ENCODE measurements around the gene SCP2.
A peak's percentile ranks its signal among the peaks of the same experiment; 100 is the strongest.

SCP2 gene

GRCh38 chr1:52900402-52900801 is 26.7 kb upstream of the SCP2 start:
- in situ Hi-C loops (cut with MboI; ENCODE audit: low sequenced_read_pairs, unreplicated experiment) = loop anchor here (25.0 kb wide), 1 partner anchor 287 kb away; the partner anchor contains the start of gene CPT2
- TF ChIP-seq CTCF (IDR thresholded peaks at IDR 0.05; ENCODE audit: borderline replicate concordance, control extremely low read depth, extremely low read depth, insufficient read depth, missing control alignments) = no peak

GRCh38 chr1:52901384-52901783 is 25.7 kb upstream of the SCP2 start:
- DNase-seq (ENCODE audit: low spot score) = no peak
- in situ Hi-C loops (cut with MboI; ENCODE audit: low sequenced_read_pairs, unreplicated experiment) = loop anchor here (25.0 kb wide), 1 partner anchor 286 kb away; the partner anchor contains the start of gene CPT2
- no peak for TF ChIP-seq CTCF (IDR thresholded peaks at IDR 0.05; ENCODE audit: borderline replicate concordance, control extremely low read depth, extremely low read depth, insufficient read depth, missing control alignments)

More at GRCh38 chr1:52900402-52900801, 26.7 kb upstream of the SCP2 start:
- DNase-seq (ENCODE audit: low spot score) = no peak

- in situ Hi-C loops (cut with MboI; ENCODE audit: low sequenced_read_pairs, unreplicated experiment) = loop anchor here (25.0 kb wide), 1 partner anchor 283 kb away; the partner anchor contains the start of gene CPT2
- no peak for TF ChIP-seq CTCF (IDR thresholded peaks at IDR 0.05; ENCODE audit: borderline replicate concordance, control extremely low read depth, extremely low read depth, insufficient read depth, missing control alignments)
These were observed 22.7 kb upstream of the SCP2 start for GRCh38 chr1:52904208-52904926.

GRCh38 chr1:52904927-52905698 is 22.0 kb upstream of the SCP2 start:
- in situ Hi-C loops (cut with MboI; ENCODE audit: low sequenced_read_pairs, unreplicated experiment) = loop anchor here (25.0 kb wide), 1 partner anchor 282 kb away; the partner anchor contains the start of gene CPT2
- peak; percentile 81 for DNase-seq (ENCODE audit: low spot score)
- no peak for TF ChIP-seq CTCF (IDR thresholded peaks at IDR 0.05; ENCODE audit: borderline replicate concordance, control extremely low read depth, extremely low read depth, insufficient read depth, missing control alignments)

More at GRCh38 chr1:52904208-52904926, 22.7 kb upstream of the SCP2 start:
- DNase-seq (ENCODE audit: low spot score) = no peak

GRCh38 chr1:52906135-52906603 is 20.9 kb upstream of the SCP2 start:
- TF ChIP-seq CTCF (IDR thresholded peaks at IDR 0.05; ENCODE audit: borderline replicate concordance, control extremely low read depth, extremely low read depth, insufficient read depth, missing control alignments) = no peak
- in situ Hi-C loops (cut with MboI; ENCODE audit: low sequenced_read_pairs, unreplicated experiment) = loop anchor here (25.0 kb wide), 1 partner anchor 281 kb away; the partner anchor contains the start of gene CPT2
- no peak for DNase-seq (ENCODE audit: low spot score)

GRCh38 chr1:52907068-52907811 is 19.8 kb upstream of the SCP2 start:
- in situ Hi-C loops (cut with MboI; ENCODE audit: low sequenced_read_pairs, unreplicated experiment) = loop anchor here (25.0 kb wide), 1 partner anchor 280 kb away; the partner anchor contains the start of gene CPT2
- DNase-seq (ENCODE audit: low spot score) = no peak
- TF ChIP-seq CTCF (IDR thresholded peaks at IDR 0.05; ENCODE audit: borderline replicate concordance, control extremely low read depth, extremely low read depth, insufficient read depth, missing control alignments) = no peak
